ENCODE measurements around the gene RPA3.

DNA sequence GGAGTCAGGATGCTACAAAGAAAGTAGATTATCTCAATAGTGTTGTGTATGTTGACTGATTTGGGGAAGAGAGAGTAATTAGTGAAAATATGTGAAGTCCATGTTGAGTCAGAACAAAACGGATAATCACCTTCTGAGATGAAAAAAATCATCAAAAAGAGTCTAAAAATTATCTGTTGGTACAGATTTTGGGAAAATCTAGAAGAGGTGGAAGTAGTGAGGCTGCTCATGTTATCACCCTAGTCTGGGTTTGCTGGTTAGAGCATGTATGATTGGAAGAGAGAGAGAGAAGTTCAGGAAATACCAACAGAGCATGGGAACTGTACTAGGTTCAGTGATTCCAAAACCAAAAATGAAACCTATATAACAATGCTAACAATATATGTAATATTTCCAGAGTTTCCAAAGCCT is 12.3 kb downstream of the RPA3 start:
- TF ChIP-seq, protein P1, sequence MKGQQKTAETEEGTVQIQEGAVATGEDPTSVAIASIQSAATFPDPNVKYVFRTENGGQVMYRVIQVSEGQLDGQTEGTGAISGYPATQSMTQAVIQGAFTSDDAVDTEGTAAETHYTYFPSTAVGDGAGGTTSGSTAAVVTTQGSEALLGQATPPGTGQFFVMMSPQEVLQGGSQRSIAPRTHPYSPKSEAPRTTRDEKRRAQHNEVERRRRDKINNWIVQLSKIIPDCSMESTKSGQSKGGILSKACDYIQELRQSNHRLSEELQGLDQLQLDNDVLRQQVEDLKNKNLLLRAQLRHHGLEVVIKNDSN (IDR thresholded peaks at IDR 0.05), result no peak
- TF ChIP-seq YY1 (IDR thresholded peaks at IDR 0.05; ENCODE audit: low read depth) (no peak), EP300 (IDR thresholded peaks at IDR 0.05; ENCODE audit: borderline replicate concordance) (no peak), FOXM1 (IDR thresholded peaks at IDR 0.05; ENCODE audit: borderline replicate concordance, low read depth) (no peak)

All from Ishikawa (cell line).